Myocyte (in vitro differentiated cells): ENCODE measurements around the gene STMN1. TPM values are rescaled to one million over a fixed set of nuclear protein-coding genes. Genes with fewer than 3 reads are reported as not detected.
A peak's percentile ranks its signal among the peaks of the same experiment; 100 is the strongest.

Source experiments
- DNase-seq: peaks from one replicate; pipeline ENCODE4 v3.0.0-alpha.2; 2012; ENCODE audit warnings: low read depth
- total RNA-seq: library from RNA; depleted of rRNA; stranded (reverse); fragments of >200 nt; gene quantifications from 2 replicates; pipeline ENCODE4 v1.2.3, GENCODE V29; 2014

Gene STMN1
- total RNA-seq, 1 donor from 2014 or later, result 138 TPM

DNA sequence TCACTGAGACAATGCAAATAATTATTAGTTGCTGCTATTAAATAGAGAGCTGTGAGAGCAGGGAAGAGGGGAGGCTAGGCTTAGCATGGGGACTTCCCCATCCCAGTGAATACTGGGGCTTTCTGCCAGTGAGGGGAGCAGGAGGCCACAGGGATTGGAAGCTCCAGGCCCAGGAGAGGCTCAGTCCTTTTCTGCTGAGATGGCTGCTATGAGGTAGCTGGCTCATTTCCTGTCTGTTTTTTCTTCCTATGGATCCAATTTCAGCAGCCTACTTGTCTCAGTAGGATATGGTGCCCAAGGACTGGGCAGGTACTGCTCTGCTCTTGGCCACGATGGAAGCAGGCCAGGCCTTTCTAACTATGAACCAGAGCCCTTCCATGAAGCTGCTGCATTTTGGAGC is 10.0 kb downstream of the STMN1 start:
- DNase-seq, result no peak

DNA sequence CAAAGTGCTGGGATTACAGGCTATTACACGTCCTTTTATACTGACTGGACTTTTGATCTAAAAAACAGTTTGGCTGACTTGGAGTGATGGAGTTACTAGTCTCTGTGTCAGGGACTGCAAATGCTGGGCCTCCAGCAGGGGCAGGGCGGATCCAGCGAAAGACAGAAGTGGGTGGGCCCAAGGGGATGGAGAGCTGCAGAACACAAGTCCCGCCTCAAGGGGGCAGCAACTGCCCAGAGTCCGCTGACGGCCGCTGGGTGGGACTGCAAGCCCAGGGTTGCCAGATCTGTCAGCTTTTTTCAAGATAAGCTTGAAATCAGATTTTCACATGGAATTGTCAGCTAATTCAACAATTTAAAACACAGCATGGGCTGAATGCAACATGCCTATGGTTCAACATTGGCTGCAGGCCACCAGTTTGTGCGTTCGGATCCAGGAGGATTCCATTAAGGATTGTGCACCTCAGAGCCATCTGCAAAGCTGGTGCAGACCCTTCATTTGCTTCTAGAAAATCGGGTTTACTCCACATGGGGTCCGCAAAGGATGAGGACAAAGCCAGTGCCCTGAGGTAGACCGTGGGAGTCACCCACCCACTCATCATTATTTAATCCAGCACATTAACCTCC is 10.7 kb downstream of the STMN1 start:
- peak; percentile 93 for DNase-seq

DNA sequence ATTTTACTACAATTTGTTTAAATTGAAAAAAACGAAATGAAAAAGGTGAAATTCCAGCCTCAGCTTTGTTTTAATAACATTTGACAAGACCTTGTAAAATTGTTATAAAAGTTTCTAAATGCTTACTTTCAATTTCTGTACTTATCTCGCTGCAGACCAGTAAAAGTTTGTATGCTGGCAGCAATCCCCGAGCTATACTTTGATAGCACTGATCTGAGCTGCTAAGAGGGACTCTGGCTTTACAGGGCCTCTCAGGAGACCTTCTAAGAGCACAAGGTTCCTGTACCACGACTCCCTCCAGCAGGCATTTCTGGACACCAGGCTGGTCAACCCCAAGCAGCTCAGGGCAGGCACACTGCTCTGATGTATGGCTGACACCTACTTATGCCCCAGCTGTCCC is 13.1 kb downstream of the STMN1 start:
- peak; percentile 59 for DNase-seq

DNA sequence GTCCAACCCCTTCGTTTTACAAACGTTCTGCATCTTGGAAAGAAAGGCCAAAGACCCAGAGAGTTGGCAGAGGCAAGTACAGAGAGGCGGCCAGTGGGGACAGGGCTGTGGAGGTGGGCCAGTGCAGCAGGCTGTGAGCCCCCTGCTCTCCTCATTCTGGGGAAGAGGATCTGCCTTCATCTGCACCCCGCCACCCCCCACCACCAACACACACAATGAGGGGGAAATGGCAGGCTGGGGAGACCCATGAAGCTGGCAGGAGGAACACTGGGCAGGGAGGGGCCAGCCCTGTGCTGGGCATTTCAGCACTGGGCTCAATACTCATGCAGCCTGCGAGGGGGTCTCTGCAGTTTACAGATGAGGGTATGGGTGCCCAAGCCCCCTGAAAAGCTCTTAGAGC is 14.6 kb downstream of the STMN1 start:
- DNase-seq, result no peak

DNA sequence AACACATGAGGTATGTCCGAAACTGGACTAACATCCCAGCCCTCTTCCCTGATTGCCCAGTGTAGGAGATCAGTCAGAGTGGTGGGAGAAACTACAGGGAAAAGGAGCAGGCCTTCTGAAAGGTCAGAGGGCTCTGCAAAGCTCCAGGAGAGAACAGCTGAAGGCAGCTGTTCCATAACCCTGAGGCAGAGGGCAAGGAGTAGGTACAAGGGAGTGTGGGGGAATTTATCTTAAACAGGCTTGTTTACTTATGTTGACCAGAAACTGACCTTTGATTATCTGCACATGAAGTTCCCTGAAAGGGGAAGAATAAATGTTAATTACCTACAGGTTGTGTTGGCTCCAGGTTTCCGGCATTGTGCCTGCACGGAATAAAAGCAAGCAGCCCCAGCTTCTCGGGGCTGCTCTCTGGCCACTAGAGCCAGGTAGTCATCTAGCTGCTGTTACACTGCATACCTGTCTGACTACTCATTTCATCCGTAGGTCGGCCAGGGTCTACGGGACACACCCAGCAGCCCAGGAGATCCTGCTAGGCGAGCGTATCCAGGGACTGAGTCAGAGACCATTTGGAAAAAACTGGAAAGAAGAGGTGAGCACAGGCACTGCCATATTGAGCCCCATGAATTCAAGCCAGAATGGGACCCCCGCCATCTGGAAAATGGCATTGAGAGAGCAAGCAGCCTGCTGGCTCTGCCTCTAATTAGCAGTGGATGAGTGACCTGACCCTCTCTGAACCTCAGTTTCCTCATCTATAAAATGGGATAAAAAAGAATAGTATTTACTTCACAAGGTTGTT is 15.8 kb downstream of the STMN1 start:
- DNase-seq, result peak; percentile 57

DNA sequence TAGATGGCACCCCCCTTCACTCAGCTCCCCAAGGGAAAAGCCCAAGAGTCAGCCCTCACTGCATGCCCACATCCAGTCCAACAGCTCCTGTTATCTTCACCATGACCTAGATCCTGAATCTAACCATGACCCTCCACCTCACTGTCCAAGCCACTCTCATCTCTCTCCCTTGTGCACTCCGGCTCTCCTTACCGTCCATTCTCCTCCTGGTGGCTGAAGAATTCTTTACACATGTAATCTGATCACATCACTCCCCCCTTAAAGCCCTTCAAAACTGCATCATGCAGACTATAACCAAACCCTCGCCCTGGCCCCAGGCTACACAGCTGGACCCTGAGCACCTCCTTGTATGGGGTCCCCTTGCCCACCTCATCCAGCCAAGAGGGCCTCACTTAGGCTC is 16.7 kb downstream of the STMN1 start:
- peak; percentile 55 for DNase-seq

DNA sequence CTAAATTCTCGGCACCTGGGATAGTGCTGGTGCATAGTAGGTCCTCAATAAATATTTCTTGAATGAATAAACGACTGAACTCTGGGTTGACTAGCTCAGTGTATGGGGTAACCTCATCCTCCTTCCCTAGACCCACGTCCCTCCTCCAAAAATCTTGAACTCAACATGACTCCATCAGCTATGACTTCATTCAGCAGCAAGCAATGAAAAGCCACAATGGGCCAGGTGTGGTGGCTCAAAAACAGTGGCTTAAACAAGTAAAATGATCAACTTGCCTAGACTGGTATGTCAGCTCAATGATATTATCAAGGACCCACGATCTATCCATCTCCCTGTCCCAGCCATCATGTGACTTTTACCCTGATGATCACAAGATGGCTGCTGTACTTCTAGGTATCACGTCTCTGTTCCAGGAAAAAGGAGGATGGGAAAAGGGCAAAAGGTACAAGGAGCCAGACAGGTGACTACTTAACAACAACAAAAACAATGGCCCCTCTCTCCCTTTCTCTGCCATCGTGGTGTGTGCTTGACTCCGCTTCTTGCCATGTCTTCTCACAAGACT is 17.7 kb downstream of the STMN1 start:
- peak; percentile 64 for DNase-seq

DNA sequence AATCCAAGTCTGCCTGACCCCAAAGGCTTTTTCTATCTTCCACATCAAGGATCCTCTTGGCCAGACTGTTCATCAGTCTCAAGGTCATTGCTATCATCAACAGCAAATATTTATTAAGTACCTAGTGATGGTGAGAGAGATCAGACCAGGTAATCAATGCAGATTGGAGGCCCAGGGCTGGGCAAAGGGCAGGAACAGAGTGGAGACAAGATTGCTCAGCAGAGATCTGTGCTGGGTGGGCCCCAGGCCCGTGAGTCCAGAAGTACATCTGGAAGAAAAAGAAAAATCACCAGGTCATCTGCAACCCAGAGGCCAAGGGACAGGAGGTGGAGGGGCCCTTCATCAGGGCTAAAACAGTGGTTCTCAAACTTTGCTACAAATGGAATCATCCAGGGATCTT is 20.6 kb downstream of the STMN1 start:
- no peak for DNase-seq

DNA sequence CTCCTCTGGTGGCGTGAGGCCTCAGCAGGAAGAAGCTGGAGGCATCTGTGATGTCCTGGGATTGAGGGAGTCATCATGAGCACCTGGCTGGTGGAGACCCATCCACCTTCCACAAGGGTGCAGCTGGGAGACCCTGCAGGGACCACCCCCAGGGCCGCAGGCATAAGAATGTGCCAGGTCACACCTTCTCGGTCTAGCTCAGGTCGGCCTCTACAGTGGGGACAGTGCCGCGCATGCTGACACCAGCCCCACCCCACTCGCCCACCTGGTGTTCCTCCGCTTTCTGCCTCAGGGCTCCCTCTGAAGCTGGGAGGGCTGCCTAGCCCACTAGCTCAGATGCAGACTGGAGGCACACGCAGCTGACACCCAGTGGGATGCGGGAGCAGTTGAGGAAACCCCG is 25.0 kb downstream of the STMN1 start:
- DNase-seq, result no peak

DNA sequence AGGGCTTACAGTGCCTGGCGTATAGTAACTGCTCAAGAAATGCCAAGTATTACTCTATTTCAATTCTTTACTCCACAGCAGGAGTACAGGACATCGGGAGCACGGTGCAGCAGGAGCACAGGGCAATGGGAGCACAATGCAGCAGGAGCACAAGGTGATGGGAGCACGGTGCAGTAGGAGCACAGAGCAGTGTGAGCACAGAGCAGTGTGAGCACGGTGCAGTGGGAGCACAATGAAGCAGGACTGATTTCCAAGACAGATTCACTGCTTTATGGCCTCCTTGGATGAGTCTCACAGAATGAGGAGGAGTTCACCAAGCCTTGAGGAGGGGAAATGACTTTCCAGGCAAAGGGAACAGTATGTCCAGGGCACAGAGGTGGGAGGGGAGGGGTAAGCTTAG is 25.7 kb downstream of the STMN1 start:
- DNase-seq, result no peak

DNA sequence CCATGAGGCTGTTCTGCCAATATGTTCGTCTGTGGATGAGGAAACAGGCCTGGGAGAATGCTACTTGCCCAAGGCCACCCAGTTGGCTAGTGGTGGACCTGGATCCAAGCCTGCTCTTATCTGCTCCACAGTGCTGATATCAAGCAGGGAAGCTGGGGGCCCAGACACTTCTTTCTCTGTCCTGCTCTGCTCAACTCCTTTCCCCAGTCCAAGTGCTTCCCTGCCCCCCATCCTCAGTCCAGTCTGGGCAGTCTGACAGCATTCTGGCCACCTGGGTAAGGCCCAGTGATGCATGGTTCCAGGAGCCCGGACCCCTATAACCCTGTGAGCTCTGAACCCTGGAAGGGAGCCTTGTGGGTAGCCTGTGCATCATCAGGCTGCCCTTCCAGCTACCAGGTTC is 26.5 kb downstream of the STMN1 start:
- DNase-seq, result no peak

DNA sequence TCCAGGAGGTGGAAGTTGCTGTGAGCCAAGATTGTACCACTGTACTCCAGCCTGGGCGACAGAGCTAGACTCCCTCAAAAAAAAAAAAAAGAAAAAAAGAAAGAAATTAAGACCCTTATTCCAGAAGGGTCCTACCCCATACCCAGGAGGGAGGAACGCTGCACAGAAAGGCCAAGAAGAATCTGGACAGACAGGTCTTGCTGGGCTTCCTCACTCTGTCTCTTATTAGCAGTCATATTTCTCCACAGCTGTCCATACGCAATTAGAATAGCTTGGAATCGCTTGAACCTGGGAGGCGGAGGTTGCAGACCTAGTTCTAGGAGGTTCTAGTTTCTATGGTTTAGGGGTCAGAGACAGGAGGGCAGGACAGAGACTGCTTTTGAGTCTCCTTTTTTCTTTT is 27.5 kb downstream of the STMN1 start:
- no peak for DNase-seq

DNA sequence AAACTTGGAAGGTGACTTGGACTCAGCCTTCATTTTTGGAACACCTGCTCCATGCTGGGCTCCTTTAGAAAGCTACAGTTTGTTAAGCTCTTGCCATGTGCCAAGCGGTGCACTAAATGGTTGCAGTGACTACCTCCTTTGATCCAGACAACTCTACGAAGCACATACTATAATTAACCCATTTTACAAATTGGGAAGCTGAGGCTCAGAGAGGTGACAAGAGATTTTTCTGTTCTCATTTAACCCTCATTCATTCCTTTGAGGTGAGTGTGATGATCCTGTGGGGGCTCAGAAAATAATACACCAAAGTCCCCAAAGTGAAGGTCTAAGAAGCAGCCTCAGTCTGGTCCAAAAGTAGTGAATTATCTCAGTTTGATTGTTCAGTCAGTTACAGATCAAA is 29.1 kb downstream of the STMN1 start:
- no peak for DNase-seq

DNA sequence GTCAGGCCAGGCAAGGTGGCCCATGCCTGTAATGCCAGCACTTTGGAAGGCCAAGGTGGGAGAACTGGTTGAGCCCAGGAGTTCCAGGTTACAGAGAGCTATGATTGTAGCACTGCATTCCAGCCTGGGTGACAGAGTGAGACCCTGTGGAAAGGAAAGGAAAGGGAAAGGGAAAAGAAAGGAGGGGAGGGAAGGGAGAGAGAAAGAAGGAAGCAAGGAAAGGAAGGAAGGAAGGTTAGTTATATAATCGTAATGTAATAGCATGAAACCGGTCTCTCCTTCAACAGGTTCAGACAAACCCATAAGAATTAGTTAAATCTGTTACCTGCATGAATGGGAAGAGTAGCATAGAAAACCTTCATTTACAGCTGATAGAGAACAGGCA is 29.5 kb downstream of the STMN1 start:
- DNase-seq, result no peak

DNA sequence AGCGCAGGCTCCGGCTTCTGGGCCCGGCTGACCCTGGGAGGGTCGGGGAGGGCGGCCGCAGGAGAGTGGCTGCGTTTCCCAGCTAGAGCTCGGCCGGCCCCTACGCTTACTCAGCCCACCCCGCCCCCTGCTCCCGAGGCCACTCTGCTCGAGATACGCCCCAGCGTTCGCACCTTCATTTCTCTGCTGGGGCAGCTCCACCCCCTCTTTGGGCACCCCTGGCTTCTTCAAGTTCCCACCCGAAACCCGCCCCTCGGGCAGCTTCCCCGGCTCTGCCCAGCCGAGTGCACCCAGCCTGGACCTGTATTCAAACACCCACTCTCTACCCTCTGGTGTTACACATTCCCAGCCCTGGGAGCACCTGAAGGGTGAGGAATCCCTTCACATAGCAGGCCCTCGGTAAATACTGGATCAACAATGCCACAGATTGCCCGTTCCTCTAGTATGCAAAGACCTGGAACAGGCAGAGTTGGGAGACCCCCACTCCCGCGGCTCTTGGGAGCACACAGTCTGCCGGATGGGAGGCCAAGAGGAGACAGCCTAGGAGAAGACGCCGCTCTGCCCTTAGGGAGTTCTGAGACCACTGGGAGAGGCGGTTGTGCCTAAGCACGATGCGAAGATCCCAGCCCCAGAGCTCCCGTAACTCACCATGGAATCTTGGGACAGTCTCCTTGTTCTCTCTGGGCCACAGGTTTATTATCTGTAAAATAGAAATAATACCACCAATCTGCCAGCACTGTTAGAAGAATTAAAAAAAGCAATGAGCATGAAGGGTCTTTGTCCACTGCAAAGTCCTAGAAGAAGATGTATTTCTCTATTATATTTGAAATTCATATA is 30.1 kb downstream of the STMN1 start:
- DNase-seq, result no peak

DNA sequence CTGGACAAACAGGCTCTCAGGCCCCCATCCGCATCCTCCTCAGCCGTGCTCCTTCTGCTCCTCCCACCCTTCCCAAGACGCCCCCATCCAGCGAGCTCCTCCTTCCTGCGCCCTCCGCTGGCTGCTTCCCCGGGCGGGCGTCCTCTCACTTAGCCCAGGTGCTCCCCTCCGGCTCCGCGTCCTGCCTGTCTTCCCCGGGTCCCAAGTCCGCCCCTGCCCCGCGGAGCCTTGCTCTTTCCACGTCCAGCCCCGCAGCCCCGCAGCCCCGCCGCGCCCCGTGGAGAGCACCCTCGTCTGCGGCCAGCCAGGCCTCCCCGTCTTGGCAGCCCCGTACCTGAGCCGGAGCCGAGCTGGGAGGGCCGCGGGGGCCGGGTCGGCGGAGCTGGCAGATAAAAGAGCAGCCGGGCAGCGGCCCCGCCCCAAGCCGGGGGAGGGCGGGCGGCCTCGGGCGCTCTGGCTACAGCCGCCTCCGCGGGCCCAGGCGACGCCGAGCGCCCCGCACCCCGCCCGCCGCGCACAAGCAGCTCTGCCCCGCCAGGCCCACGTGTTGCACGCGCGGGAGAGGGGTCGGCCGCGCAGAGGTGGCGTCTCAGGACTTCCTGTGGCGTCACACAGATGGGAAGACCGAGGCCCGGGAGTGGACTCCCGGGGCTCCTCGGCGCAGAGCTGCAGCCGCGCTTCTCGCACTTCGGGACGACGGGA is 30.9 kb downstream of the STMN1 start, which contains the start of gene PAQR7:
Gene PAQR7, minus strand, starts transcription at position 555 of the 702 bp plus-strand sequence. CDS start 11,869 bp downstream, outside the sequence.
- peak; percentile 70 for DNase-seq

DNA sequence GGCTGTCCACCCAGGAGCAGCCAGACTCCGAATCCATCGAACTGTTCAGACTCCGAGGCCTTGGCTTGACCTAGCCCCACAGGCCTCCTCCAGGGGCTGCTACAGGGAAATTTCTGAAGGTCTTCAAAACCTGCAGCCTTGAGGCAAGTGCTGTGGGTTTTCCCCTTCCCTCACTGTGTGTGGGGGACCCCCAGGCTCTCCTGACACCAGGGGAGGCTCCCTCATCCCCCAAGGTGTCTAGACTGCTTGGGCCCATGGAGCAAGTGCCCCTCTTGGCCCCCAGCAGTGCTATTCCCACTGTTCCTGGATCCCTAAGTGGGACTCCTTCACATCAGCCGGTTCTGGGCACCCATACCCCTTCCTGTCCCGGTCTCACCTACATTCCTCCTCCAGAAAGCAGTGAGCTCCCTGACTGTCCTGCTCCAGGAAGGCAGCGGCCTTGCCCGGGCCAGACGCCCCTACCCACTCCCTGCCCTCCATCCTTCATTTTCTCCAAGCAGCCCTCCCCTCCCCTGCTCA is 31.5 kb downstream of the STMN1 start:
- DNase-seq, result no peak

DNA sequence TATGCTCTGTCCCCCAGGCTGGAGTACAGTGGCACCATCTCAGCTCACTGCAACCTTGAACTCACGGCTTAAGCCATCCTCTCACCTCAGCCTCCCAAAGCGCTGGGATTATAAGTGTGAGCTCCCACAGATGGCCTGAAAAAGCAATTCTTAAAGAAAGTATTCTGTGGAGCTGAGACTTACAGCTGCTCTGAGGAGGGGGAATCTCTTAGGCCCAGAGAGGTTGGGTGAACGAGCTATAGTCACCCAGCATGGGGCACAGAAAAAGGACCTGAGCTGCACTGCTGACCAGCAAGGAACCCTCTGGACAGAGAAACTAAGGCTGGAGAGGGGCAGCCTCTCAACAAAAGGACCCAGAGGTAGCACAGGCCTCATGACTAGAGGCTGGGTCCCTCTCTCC is 32.0 kb downstream of the STMN1 start:
- DNase-seq, result no peak

DNA sequence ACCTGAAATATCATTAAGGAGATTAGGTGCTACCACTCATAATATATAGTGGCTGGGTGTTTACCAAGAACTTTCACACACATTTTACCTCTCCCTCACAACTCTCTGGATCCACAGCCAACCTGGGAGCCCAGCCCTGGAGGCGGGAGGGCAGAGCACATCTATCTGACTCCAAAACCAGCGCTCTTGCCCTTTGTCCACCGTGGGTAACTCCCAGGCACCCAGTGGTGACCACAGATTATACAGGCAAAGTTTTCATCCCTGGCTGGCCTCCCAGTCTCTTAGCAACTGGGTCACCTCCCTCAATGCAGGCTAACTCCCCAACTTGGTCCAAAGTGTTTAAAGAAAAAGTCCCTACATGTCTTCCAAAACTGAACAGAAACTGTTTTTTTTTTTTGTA is 33.1 kb downstream of the STMN1 start:
- DNase-seq, result peak; percentile 64

DNA sequence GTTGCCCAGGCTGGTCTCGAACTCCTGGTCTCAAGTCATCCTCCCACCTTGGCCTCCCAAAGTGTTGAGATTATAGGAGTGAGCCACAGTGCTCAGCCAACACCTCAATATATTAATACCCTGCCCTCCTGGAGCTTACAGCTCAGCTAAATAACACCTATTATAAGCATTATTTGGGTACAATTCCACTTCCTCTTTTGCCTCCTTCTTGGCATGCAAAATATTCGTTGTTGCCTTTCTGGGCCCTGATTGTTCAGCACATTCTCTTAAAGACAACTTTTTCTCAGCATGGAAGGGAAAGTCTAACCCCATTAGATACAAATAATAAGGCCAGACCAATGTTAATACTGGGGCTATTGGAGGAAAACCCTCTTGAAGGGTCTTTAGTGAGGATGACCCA is 33.5 kb downstream of the STMN1 start:
- DNase-seq, result no peak
